Erythroblast (primary cell): ENCODE results near the gene MAST4.

ENCODE experiments used
- DNase-seq, 2 experiments: peaks; one replicate each; lab custom pipeline; 2025; lab: John Stamatoyannopoulos, UW
- GATA1 ChIP-seq: IDR thresholded peaks from 2 replicates; pipeline ENCODE4 v1.6.1; 2011; ENCODE audit warnings: low read depth, mild to moderate bottlenecking, control low read depth, low read length, moderate library complexity
- POLR2A ChIP-seq: IDR thresholded peaks from 2 replicates; pipeline ENCODE4 v1.6.1; 2011; ENCODE audit warnings: mild to moderate bottlenecking, low read length

The MAST4 gene

GRCh38 chr5:66904189-66904588, 308.0 kb downstream of the MAST4 start:
- no peak for TF ChIP-seq GATA1
- no peak for TF ChIP-seq POLR2A
- no peak for DNase-seq

- DNase-seq: no peak
- TF ChIP-seq GATA1 (no peak), POLR2A (no peak)
Observed at GRCh38 chr5:66906021-66906420, 309.8 kb downstream of the MAST4 start.

GRCh38 chr5:66908230-66908629, 312.0 kb downstream of the MAST4 start:
- TF ChIP-seq GATA1 (no peak), POLR2A (no peak)

GRCh38 chr5:66909364-66909763, 313.2 kb downstream of the MAST4 start:
- DNase-seq: no peak
- TF ChIP-seq GATA1: no peak
- no peak for TF ChIP-seq POLR2A

More at GRCh38 chr5:66908230-66908629, 312.0 kb downstream of the MAST4 start:
- DNase-seq: no peak

- TF ChIP-seq GATA1 (no peak), POLR2A (no peak)
- DNase-seq: no peak
Observed at GRCh38 chr5:66912787-66913186, 316.6 kb downstream of the MAST4 start.

GRCh38 chr5:66915531-66915930, 319.3 kb downstream of the MAST4 start:
- TF ChIP-seq GATA1 (no peak), POLR2A (no peak)
- DNase-seq: no peak

GRCh38 chr5:66922881-66923280, 326.7 kb downstream of the MAST4 start:
- DNase-seq: no peak
- TF ChIP-seq POLR2A (no peak), GATA1 (no peak)

- DNase-seq: no peak
- TF ChIP-seq GATA1 (no peak), POLR2A (no peak)
Observed at GRCh38 chr5:66923457-66923856, 327.3 kb downstream of the MAST4 start.

- no peak for DNase-seq
- TF ChIP-seq POLR2A (no peak), GATA1 (no peak)
Observed at GRCh38 chr5:66923922-66924321, 327.7 kb downstream of the MAST4 start.

- no peak for DNase-seq
- TF ChIP-seq POLR2A (no peak), GATA1 (no peak)
Observed at GRCh38 chr5:66927140-66927539, 330.9 kb downstream of the MAST4 start.

GRCh38 chr5:66929281-66929680, 333.1 kb downstream of the MAST4 start:
- DNase-seq: no peak
- TF ChIP-seq POLR2A (no peak), GATA1 (no peak)

- TF ChIP-seq GATA1: no peak
- TF ChIP-seq POLR2A: no peak
Observed at GRCh38 chr5:66929995-66930394, 333.8 kb downstream of the MAST4 start.

GRCh38 chr5:66931651-66932050, 335.5 kb downstream of the MAST4 start:
- DNase-seq: no peak
- no peak for TF ChIP-seq GATA1
- no peak for TF ChIP-seq POLR2A

More at GRCh38 chr5:66929995-66930394, 333.8 kb downstream of the MAST4 start:
- no peak for DNase-seq

- DNase-seq: no peak
- TF ChIP-seq POLR2A (no peak), GATA1 (no peak)
Observed at GRCh38 chr5:66932457-66932856, 336.3 kb downstream of the MAST4 start.

- TF ChIP-seq GATA1 (no peak), POLR2A (no peak)
- DNase-seq: no peak
Observed at GRCh38 chr5:66933066-66933465, 336.9 kb downstream of the MAST4 start.
